Liver (tissue), 9 donors: ENCODE results near the gene AFF4. TPM values are rescaled to one million over a fixed set of nuclear protein-coding genes. Genes with fewer than 3 reads are reported as not detected.

Experiments used
- DNase-seq: peaks from one replicate; pipeline ENCODE4 v3.0.0-alpha.2; 2017; ENCODE audit warnings: low spot score
- H3K27ac ChIP-seq, 2 donors: one replicate each; pipeline ENCODE4 v1.7.0; 2013; ENCODE audit warnings: inconsistent platforms in 2 of 2, low read length in 2 of 2, control low read depth in 1 of 2, low read depth in 1 of 2, mild to moderate bottlenecking in 1 of 2
- H3K27me3 ChIP-seq, 4 donors: one replicate each; pipeline versions ENCODE4 v1.6.1 to v1.7.0; 2013; ENCODE audit warnings: low read length in 3 of 4, inconsistent platforms in 1 of 4, mild to moderate bottlenecking in 1 of 4, moderate library complexity in 1 of 4; ENCODE audit not compliant: control insufficient read depth in 4 of 4, insufficient read depth in 4 of 4
- H3K36me3 ChIP-seq, 4 donors: one replicate each; pipeline versions ENCODE4 v1.6.1 to v1.7.0; 2013; ENCODE audit warnings: low read length in 3 of 4, mild to moderate bottlenecking in 3 of 4, low read depth in 1 of 4, moderate library complexity in 1 of 4; ENCODE audit not compliant: control insufficient read depth in 4 of 4, insufficient read depth in 3 of 4
- H3K4me1 ChIP-seq, 4 donors: one replicate each; pipeline versions ENCODE4 v1.6.1 to v1.7.0; 2013; ENCODE audit warnings: low read length in 3 of 4, mild to moderate bottlenecking in 3 of 4, moderate library complexity in 1 of 4; ENCODE audit not compliant: control insufficient read depth in 4 of 4, insufficient read depth in 4 of 4
- H3K4me3 ChIP-seq, 3 donors: one replicate each; pipeline versions ENCODE4 v1.6.1 to v1.7.0; 2013; ENCODE audit warnings: low read length in 3 of 3, control low read depth in 1 of 3, low read depth in 1 of 3, mild to moderate bottlenecking in 1 of 3
- H3K9ac ChIP-seq, 2 donors: one replicate each; pipeline ENCODE4 v1.7.0; 2013; ENCODE audit warnings: low read length in 2 of 2, mild to moderate bottlenecking in 2 of 2, moderate library complexity in 2 of 2, control low read depth in 1 of 2, low read depth in 1 of 2
- H3K9me3 ChIP-seq, 4 donors: one replicate each; pipeline versions ENCODE4 v1.6.1 to v1.7.0; 2013; ENCODE audit warnings: low read length in 3 of 4; ENCODE audit not compliant: control insufficient read depth in 4 of 4
- EGR1 ChIP-seq, 2 donors: IDR thresholded peaks; 2 replicates each; pipeline ENCODE4 v1.6.1; 2016 to 2018; ENCODE audit warnings: antibody characterized with exemption in 2 of 2, low read depth in 2 of 2
- HNF4A ChIP-seq, 2 donors: conservative IDR thresholded peaks; 2 replicates each; pipeline ENCODE4 v1.6.1; 2016; ENCODE audit warnings: antibody characterized with exemption in 2 of 2, mild to moderate bottlenecking in 2 of 2
- JUND ChIP-seq, 2 donors: IDR thresholded peaks; 2 replicates each; pipeline ENCODE4 v1.6.1; 2016; ENCODE audit warnings: antibody characterized with exemption in 2 of 2
- RAD21 ChIP-seq, 2 donors: IDR thresholded peaks; 2 replicates each; pipeline ENCODE4 v1.6.1; 2016; ENCODE audit warnings: antibody characterized with exemption in 2 of 2, mild to moderate bottlenecking in 2 of 2
- SP1 ChIP-seq: IDR thresholded peaks from 2 replicates; pipeline ENCODE4 v1.6.1; 2018; ENCODE audit warnings: antibody characterized with exemption, mild to moderate bottlenecking
- TAF1 ChIP-seq: conservative IDR thresholded peaks from 2 replicates; pipeline ENCODE4 v1.6.1; 2016; ENCODE audit warnings: antibody characterized with exemption, mild to moderate bottlenecking
- YY1 ChIP-seq: IDR thresholded peaks from 2 replicates; pipeline ENCODE4 v1.6.1; 2016; ENCODE audit warnings: antibody characterized with exemption, mild to moderate bottlenecking
- WGBS: extraction: QIAGEN DNeasy Blood & Tissue Kit; methylation state at CpG from one replicate; pipeline ENCODE4 v1.1.7; 2013; 5-methylcytosine and 5-hydroxymethylcytosine counted together
- polyA plus RNA-seq, 2 donors: library from polyadenylated mRNA; stranded (reverse) in 1 of 2; unstranded in 1 of 2; fragments of 200-250 nt in 1 of 2; fragments of >200 nt in 1 of 2; fragmentation: Nextera tagmentation in 1 of 2; extraction: Ambion mirVana in 1 of 2; gene quantifications; one replicate each; pipeline versions ENCODE4 v1.2.1 to v1.2.3, GENCODE V29; 2013 to 2015
- total RNA-seq, 2 donors: library from RNA; depleted of rRNA; stranded (reverse); fragments of >200 nt; gene quantifications; one replicate each; pipeline ENCODE4 v1.2.3, GENCODE V29; 2014
- TF ChIP-seq, protein P1 (sequence below): IDR thresholded peaks from 2 replicates; pipeline ENCODE4 v1.6.1; 2016; ENCODE audit warnings: antibody characterized with exemption, mild to moderate bottlenecking
- TF ChIP-seq, protein P2 (sequence below): IDR thresholded peaks from 2 replicates; pipeline ENCODE4 v1.6.1; 2016; ENCODE audit warnings: antibody characterized with exemption
- TF ChIP-seq, protein P3 (sequence below): IDR thresholded peaks from 2 replicates; pipeline ENCODE4 v1.6.1; 2016; ENCODE audit warnings: antibody characterized with exemption
- donor health status: healthy.
- donor health status: healthy.
- donor health status: healthy.
- donor health status: healthy.
- donor health status: healthy.

Gene AFF4
- total and polyA plus RNA-seq, 4 donors: 5.5 to 19.1 (median 16.9) TPM

DNA sequence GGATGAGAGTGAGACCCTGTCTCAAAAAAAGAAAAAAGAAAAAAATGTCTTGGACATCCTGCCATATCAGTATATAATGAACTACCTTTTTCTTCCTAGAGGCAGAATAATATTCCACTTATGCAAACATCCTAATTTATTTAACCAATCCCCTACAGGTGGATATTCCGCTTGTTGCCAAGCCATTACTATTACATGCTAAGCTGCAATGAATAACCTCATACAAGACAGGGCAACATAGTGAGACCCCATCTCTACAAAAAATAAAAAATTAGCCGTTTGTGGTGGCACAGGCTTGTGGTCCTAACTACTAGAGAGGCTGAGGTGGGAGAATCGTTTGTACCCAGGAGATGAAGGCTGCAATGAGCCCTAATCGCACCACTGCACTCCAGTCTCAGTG lies 1.7 kb upstream of the AFF4 start:
- H3K9me3 ChIP-seq: no peaks in the 10 kb centered on the region
- no peak for DNase-seq
- no peaks in the 10 kb centered on the region for H3K27me3 ChIP-seq
- H3K4me1 ChIP-seq: peaks cover 8 to 17% (median 12%) of the 10 kb centered on the region in 4 donors
- no peak overlapping the region for H3K27ac ChIP-seq
- H3K9ac ChIP-seq: no peak overlapping the region
- 95% methylated on average over 4 of the region's 4 CpGs for WGBS
- H3K36me3 ChIP-seq: no peaks in the 10 kb centered on the region
- TF ChIP-seq, protein P1, sequence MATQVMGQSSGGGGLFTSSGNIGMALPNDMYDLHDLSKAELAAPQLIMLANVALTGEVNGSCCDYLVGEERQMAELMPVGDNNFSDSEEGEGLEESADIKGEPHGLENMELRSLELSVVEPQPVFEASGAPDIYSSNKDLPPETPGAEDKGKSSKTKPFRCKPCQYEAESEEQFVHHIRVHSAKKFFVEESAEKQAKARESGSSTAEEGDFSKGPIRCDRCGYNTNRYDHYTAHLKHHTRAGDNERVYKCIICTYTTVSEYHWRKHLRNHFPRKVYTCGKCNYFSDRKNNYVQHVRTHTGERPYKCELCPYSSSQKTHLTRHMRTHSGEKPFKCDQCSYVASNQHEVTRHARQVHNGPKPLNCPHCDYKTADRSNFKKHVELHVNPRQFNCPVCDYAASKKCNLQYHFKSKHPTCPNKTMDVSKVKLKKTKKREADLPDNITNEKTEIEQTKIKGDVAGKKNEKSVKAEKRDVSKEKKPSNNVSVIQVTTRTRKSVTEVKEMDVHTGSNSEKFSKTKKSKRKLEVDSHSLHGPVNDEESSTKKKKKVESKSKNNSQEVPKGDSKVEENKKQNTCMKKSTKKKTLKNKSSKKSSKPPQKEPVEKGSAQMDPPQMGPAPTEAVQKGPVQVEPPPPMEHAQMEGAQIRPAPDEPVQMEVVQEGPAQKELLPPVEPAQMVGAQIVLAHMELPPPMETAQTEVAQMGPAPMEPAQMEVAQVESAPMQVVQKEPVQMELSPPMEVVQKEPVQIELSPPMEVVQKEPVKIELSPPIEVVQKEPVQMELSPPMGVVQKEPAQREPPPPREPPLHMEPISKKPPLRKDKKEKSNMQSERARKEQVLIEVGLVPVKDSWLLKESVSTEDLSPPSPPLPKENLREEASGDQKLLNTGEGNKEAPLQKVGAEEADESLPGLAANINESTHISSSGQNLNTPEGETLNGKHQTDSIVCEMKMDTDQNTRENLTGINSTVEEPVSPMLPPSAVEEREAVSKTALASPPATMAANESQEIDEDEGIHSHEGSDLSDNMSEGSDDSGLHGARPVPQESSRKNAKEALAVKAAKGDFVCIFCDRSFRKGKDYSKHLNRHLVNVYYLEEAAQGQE: no peak
- TF ChIP-seq RAD21 (IDR thresholded peaks at IDR 0.05): no peak
- TF ChIP-seq HNF4A (conservative IDR thresholded peaks at IDR 0.05): no peak
- TF ChIP-seq YY1: no peak
- H3K4me3 ChIP-seq: no peak overlapping the region

DNA sequence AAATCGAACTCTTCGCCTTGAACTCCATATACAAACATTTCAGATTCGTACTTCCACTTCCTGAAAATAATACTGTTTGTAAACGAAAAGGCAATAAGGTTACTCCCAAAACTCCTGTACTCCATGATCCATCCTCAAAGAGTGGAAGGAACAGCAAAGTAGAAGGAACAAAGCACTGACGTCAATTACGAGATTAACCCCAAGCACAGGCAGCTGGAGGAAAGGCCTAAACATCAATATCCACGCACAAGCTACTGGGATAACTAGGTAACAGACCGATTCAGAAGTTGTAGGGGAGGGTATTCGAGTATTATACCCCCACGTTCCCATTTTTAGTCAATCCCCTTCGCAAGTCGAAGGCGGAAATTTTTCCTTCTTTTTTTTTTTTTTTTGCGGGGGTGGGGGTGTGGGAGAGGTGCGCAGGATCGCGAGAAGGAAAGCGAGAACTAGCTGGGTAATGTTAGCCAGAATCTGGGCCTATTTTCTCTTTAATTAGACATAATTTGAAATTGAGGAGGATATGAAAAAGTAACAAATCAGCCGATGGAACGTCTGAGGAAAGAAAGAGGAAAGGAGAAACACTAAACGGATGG lies 909 bp downstream of the AFF4 start:
- WGBS: under 1% methylated on average over 21 of the region's 21 CpGs
- H3K4me1 ChIP-seq: peaks cover 11 to 20% (median 12%) of the 10 kb centered on the region in 4 donors

More for the DNA sequence above, 909 bp downstream of the AFF4 start:
- Histone ChIP-seq H3K36me3 (no peaks in the 10 kb centered on the region), H3K27ac (peak overlapping the region; percentile 99 to 100), H3K9ac (peak overlapping the region; percentile 98 to 100), H3K27me3 (no peaks in the 10 kb centered on the region), H3K4me3 (peak overlapping the region; percentile 72 to 95 (median 91)), H3K9me3 (no peaks in the 10 kb centered on the region)
- DNase-seq: peak; percentile 37
- TF ChIP-seq JUND (IDR thresholded peaks at IDR 0.05) (no peak), SP1 (no peak), TAF1 (no peak), EGR1 (IDR thresholded peaks at IDR 0.05; ENCODE audit: low read depth in 2 of 2) (peak; percentile 72 to 80), RAD21 (IDR thresholded peaks at IDR 0.05) (peak in 1 of 2 donors; percentile 18), YY1 (peak; percentile 46)
- TF ChIP-seq, protein P2, sequence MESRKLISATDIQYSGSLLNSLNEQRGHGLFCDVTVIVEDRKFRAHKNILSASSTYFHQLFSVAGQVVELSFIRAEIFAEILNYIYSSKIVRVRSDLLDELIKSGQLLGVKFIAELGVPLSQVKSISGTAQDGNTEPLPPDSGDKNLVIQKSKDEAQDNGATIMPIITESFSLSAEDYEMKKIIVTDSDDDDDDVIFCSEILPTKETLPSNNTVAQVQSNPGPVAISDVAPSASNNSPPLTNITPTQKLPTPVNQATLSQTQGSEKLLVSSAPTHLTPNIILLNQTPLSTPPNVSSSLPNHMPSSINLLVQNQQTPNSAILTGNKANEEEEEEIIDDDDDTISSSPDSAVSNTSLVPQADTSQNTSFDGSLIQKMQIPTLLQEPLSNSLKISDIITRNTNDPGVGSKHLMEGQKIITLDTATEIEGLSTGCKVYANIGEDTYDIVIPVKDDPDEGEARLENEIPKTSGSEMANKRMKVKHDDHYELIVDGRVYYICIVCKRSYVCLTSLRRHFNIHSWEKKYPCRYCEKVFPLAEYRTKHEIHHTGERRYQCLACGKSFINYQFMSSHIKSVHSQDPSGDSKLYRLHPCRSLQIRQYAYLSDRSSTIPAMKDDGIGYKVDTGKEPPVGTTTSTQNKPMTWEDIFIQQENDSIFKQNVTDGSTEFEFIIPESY: peak; percentile 98
- TF ChIP-seq, protein P1: no peak
- TF ChIP-seq, protein P3, sequence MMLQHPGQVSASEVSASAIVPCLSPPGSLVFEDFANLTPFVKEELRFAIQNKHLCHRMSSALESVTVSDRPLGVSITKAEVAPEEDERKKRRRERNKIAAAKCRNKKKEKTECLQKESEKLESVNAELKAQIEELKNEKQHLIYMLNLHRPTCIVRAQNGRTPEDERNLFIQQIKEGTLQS: no peak
